A549 treated with GW870086 at 1 μM for 4 hours (cell line): ENCODE measurements around the gene ZBTB44. TPM values are rescaled to one million over a fixed set of nuclear protein-coding genes. Genes with fewer than 3 reads are reported as not detected.

Source experiments
- total RNA-seq: library from RNA; stranded (reverse); fragments of 200-300 nt; extraction: Qiagen RNA extraction; gene quantifications from 5 replicates; pipeline ENCODE4 v1.2.3, GENCODE V29; 2022; ENCODE audit warnings: low read depth

ZBTB44 gene
- 4.6 to 7.6 TPM (median 6.8 TPM) in 5 replicates for total RNA-seq

DNA sequence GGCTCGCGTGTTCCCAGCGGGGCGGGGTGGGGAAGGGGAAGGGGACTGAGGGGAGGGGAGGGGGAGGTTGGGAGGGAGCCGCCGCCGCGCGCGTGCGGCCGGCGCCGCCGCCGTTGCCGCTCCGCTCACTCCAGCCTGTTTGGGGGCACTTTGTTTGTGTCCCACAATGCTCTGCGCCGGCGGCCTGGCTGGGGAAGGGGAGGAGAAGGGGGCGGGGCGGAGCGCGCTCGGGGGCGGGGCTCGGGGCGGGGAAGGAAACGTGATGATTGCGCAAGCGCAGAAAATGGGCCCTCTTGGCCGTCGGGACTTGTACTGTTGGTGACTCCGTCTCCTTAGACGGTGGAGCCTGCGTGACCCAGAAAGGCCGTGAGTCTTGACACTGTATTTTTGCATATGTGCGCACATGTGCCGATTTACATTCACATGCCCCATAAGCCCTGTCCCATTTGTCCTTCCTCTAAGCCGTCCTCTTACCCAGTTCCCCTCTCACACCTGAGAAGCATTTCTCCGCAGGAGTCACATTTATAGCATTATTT, at the start of gene ZBTB44:
Gene ZBTB44 (minus strand): TSS at position 168 of the 536 bp plus-strand sequence. CDS start 53,044 bp downstream, outside the sequence.

Other genes starting within 250 kb of the ZBTB44 start
- 154 to 190 TPM (median 179 TPM) in 5 replicates for gene APLP2, start 245.0 kb downstream of the ZBTB44 start, total RNA-seq
- gene ST14, start 155.1 kb downstream of the ZBTB44 start, total RNA-seq = 0.09 to 0.30 TPM (median 0.14 TPM) in 5 replicates
- gene ADAMTS8, start 113.7 kb upstream of the ZBTB44 start, total RNA-seq = 0.26 to 0.52 TPM (median 0.47 TPM) in 5 replicates
- gene ADAMTS15, start 133.7 kb upstream of the ZBTB44 start, total RNA-seq = 5.1 to 8.5 TPM (median 7.0 TPM) in 5 replicates